Measurements from ENCODE around the gene CDK5RAP2. TPM values are rescaled to one million over a fixed set of nuclear protein-coding genes. Genes with fewer than 3 reads are reported as not detected.

The CDK5RAP2 gene
- total RNA-seq, 2 donors from 2014 or later = 81.5 to 81.9 TPM

DNA sequence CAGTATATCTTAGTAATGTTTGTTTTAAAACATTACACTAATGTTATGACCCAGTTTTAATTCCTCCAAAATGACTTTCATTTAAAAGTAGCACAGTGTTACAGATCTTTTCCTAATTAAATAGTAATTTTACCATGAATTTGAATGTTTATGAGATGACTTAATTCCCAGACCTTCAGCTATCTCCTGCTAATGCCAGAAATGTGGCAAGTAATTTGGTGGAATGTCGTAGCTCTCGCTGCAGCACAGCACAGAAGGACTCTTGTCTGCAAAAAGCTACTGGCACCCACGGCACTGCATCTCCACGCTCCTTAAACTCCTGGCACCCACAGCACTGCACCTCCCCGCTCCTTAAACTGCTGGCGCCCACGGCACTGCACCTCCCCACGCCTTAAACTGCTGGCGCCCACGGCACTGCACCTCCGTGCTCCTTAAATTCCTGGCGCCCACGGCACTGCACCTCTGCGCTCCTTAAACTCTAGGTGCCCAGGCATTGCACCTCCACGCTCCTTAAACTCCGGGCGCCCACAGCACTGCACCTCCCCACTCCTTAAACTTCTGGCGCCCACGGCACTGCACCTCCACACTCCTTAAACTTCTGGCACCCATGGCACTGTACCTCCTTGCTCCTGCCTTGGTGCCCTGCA lies 163.1 kb downstream of the CDK5RAP2 start:
- ATAC-seq (replicated peaks in 1 of 2) (no peak), DNase-seq (no peak)
- no peak overlapping the region for H3K4me3 Mint-ChIP-seq
- no peaks in the 10 kb centered on the region for H3K4me1 Mint-ChIP-seq (ENCODE audit: low read depth)
- no peaks in the 10 kb centered on the region for H3K27me3 Mint-ChIP-seq (ENCODE audit: low read depth)
- H3K36me3 Mint-ChIP-seq (ENCODE audit: insufficient read depth in 2 of 2) = peaks cover 3 to 5% of the 10 kb centered on the region in 2 donors
- no peak overlapping the region for H3K27ac Mint-ChIP-seq
- H3K9me3 Mint-ChIP-seq = no peaks in the 10 kb centered on the region

DNA sequence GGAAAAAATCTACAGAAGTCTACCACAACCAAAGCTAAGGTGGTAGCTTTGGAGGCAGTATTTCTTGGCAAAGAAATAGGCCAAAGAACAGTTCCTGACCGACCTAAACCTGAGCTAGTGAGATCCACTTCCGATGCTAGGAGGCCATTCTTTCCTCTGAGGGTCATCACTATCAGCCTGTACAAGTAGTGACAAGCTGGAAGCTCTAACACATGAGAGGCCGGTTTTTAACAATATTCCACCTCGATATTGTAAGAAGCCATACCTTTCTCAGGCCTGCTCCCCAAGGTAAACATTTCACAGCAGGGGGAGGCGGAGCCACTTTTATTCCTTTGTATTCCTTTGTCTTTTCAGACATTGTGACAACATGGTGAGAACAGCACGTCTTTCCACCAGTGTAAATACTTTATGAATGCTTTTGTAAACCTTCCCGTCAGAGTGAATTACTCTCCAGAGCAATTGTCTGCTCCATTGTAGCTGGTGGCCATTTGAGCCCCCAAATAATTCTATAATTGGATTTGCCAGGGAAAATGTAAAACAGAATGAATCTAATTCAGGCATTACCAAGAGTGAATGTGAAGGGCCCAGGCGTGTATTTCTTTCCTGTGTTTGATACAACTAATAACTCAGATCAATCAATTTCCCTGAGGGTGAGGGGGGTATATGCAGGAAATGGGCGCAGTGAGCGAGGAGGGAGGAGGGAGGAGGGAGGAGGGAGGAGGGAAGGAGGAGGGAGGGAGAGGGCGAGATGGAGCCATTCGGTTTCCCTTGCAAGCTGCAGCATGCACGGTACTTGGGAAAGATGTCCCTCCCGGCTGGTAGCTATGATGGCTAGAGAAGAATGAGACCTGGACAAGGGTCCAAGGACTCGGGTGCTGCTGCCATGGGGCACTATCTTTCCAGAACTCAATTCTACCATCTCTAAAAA lies 166.6 kb downstream of the CDK5RAP2 start:
- no peaks in the 10 kb centered on the region for H3K4me1 Mint-ChIP-seq (ENCODE audit: low read depth)
- H3K4me3 Mint-ChIP-seq = no peak overlapping the region
- ATAC-seq (replicated peaks in 1 of 2) (no peak), DNase-seq (no peak)
- no peak overlapping the region for H3K27ac Mint-ChIP-seq
- no peaks in the 10 kb centered on the region for H3K27me3 Mint-ChIP-seq (ENCODE audit: low read depth)
- H3K9me3 Mint-ChIP-seq = no peaks in the 10 kb centered on the region
- peaks cover 5 to 13% of the 10 kb centered on the region in 2 donors for H3K36me3 Mint-ChIP-seq (ENCODE audit: insufficient read depth in 2 of 2)

DNA sequence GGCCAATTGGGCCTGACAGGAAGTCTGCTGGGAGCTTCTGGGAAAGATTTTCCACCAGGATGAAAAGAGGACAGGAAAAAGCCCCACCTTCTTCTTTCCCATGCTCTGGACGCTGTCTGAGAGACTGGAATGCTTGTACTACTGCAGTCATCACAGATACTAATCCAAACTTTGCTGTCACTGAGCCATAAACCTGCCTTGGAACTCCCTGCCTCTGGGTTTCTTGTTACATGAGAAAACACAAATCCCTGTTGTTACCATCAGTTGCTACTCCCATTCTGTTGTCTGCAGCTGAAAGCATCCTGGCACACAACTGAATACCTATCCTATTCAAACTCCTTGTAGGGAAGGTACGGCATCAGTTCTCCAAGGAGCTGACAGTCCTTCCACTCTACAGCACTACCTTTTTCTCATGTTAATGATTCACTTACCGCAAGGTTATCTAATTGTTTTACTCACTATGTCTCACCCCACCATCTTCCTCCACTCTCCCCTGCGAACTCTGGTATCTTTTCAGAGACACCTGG lies 167.5 kb downstream of the CDK5RAP2 start:
- Mint-ChIP-seq H3K27me3 (ENCODE audit: low read depth) (no peaks in the 10 kb centered on the region), H3K4me3 (no peak overlapping the region), H3K9me3 (no peaks in the 10 kb centered on the region), H3K4me1 (ENCODE audit: low read depth) (no peaks in the 10 kb centered on the region), H3K27ac (no peak overlapping the region), H3K36me3 (ENCODE audit: insufficient read depth in 2 of 2) (peaks cover 5 to 17% of the 10 kb centered on the region in 2 donors)
- ATAC-seq (replicated peaks in 1 of 2) = no peak
- no peak for DNase-seq

DNA sequence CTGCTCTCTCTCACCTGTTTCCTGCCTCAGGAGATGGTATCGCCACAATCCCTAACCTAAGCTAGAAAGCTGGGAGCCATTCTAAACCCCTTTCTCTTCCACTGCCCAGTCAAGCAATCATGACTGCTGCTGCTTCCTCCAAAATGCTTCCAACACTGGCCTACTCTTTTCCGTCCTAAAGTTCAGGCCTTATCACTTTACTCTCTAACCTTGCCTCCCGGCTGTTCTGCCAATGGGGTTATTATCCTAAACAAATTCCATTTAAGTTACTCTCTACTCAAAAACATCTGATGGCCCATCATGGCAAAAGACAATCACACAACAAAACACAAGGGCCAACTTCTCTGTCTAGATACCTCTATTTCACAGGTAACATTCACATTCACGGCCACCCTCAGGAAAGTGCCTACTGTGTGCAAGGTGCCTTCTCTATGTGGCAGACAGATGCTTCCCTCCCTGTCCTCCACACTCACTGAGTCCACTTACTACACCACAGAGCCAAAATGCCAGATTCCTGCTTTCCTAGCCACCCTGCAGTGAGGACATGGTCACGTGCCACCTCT lies 168.0 kb downstream of the CDK5RAP2 start:
- H3K4me1 Mint-ChIP-seq (ENCODE audit: low read depth) = no peaks in the 10 kb centered on the region
- no peak for DNase-seq

DNA sequence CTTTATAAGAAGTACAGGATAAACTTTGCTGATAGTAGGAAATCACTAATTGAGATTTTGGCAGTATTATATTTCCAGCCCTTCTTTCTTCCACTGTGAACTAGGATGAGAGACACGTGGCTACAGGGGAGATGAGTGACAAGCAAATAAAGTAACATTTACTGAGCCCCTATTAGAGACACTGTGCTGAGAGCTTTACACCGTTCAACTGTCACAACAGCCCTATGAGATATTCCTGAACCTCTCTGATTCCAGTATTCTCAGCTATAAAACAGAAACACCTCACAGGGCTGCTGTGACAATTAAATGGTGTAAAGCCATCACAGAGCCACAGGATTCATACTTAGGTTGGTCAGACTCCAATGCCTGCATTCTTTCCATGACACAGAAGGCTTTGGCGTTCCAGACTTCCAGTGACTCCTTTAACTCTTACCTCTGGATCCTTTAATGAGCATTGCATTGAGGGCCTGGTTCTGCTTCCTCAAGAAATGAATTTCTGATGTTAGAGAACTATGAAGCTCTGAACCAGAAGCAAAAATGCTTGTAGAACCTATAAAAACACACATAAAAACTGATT lies 169.0 kb downstream of the CDK5RAP2 start:
- Mint-ChIP-seq H3K27ac (no peak overlapping the region), H3K36me3 (ENCODE audit: insufficient read depth in 2 of 2) (peaks cover 3 to 17% of the 10 kb centered on the region in 2 donors), H3K4me1 (ENCODE audit: low read depth) (no peaks in the 10 kb centered on the region), H3K4me3 (no peak overlapping the region), H3K27me3 (ENCODE audit: low read depth) (no peaks in the 10 kb centered on the region), H3K9me3 (no peaks in the 10 kb centered on the region)
- ATAC-seq (replicated peaks in 1 of 2) = no peak
- DNase-seq = no peak

More for the DNA sequence above, 168.0 kb downstream of the CDK5RAP2 start:
- Mint-ChIP-seq H3K4me3 (no peak overlapping the region), H3K36me3 (ENCODE audit: insufficient read depth in 2 of 2) (peaks cover 3 to 17% of the 10 kb centered on the region in 2 donors), H3K27ac (no peak overlapping the region), H3K9me3 (no peaks in the 10 kb centered on the region), H3K27me3 (ENCODE audit: low read depth) (no peaks in the 10 kb centered on the region)
- ATAC-seq (replicated peaks in 1 of 2) = no peak

DNA sequence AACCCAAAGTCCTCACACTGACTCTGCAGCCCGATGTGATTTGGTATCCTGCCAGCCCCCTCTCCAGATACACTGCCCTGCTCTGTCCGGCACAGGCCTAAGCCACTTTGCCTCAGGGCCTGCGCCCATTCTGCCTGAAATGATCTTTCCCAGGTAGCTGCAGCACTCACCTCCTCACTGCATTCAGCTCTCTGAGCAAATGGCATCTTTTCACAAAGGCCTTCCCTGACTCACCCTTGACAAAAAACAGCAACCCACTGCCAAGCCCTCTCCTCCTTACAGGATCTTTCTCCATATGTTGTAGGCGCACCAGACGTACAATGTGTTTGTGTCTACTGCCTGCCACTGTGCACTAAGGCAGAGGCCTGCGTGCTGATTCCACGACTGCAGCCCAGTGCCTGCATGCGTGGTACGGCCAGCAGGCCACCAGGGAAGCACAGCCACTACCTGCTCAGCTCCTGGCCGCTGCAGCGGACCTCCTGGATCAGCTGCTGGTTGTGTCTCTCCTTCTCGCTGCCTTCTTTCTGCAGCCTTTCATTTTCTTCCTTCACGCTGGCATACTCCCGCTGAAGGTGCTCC lies 171.2 kb downstream of the CDK5RAP2 start:
- Mint-ChIP-seq H3K9me3 (no peaks in the 10 kb centered on the region), H3K27ac (no peak overlapping the region), H3K27me3 (ENCODE audit: low read depth) (no peaks in the 10 kb centered on the region), H3K4me3 (no peak overlapping the region), H3K36me3 (ENCODE audit: insufficient read depth in 2 of 2) (peaks cover 3 to 13% of the 10 kb centered on the region in 2 donors), H3K4me1 (ENCODE audit: low read depth) (peaks cover 7% of the 10 kb centered on the region)
- DNase-seq (no peak), ATAC-seq (replicated peaks in 1 of 2) (no peak)

DNA sequence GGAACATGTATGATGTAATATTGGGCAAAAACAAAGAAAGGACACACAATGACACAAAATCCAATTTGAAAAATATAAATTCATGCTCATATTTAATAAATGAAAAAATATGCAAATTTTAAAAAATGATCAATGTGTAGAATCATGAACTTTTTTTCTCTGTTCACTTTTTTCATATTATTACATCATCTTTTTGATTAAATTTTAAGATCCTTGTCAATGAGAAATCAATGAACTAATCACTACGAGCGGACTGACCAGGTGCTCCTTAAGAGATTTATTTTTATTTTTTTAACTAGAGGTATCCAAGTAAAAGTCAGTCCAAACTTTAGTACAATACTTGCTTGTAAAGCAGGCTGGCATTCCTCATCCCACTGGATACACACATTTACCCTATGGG lies 174.1 kb downstream of the CDK5RAP2 start:
- H3K27ac Mint-ChIP-seq = no peak overlapping the region
- H3K9me3 Mint-ChIP-seq = no peaks in the 10 kb centered on the region
- no peak for ATAC-seq (replicated peaks in 1 of 2)
- no peaks in the 10 kb centered on the region for H3K27me3 Mint-ChIP-seq (ENCODE audit: low read depth)
- peaks cover 17% of the 10 kb centered on the region for H3K4me1 Mint-ChIP-seq (ENCODE audit: low read depth)
- H3K36me3 Mint-ChIP-seq (ENCODE audit: insufficient read depth in 2 of 2) = peaks cover 7 to 25% of the 10 kb centered on the region in 2 donors
- H3K4me3 Mint-ChIP-seq = no peak overlapping the region
- no peak for DNase-seq

DNA sequence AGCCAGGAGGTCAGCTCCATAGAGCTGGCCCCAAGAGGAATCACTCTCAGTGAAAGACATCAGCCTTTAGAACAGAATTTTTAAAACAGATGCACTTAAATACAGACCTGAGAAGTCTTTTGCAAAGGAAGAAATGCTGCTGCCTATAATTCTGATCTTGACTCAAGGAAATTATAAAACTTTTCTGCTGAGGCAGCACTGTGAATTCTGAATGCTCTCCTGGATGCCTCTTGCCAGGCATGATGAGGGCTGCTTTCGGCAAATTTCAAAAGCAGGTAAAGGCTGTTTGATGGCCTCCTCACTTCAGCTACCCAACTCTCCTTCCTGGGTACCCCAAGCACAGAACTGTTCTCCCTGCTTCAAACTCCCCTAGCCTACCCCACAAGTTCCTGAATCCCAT lies 174.8 kb downstream of the CDK5RAP2 start:
- Mint-ChIP-seq H3K36me3 (ENCODE audit: insufficient read depth in 2 of 2) (peaks cover 7 to 24% of the 10 kb centered on the region in 2 donors), H3K9me3 (no peaks in the 10 kb centered on the region), H3K4me3 (no peak overlapping the region), H3K4me1 (ENCODE audit: low read depth) (peaks cover 17% of the 10 kb centered on the region), H3K27me3 (ENCODE audit: low read depth) (no peaks in the 10 kb centered on the region), H3K27ac (no peak overlapping the region)
- ATAC-seq (replicated peaks in 1 of 2) = no peak
- no peak for DNase-seq

DNA sequence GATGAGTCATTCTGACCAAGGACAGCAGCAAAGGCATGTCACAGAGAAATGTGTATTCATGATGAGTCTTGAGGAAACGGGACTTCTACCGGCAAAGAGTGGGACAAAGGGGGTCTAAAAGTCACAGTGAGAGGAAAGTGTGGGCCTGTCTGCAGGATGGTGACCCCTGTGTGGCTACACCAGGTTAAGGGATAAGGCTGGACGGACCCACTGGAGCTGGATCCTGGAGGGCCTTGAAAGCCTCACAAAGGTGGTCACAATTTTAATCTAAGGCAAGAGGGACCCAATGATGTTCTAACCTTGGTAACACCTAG lies 176.5 kb downstream of the CDK5RAP2 start:
- H3K27me3 Mint-ChIP-seq (ENCODE audit: low read depth) = no peaks in the 10 kb centered on the region
- H3K4me3 Mint-ChIP-seq = no peak overlapping the region
- no peak for ATAC-seq (replicated peaks in 1 of 2)
- no peak overlapping the region for H3K27ac Mint-ChIP-seq
- H3K4me1 Mint-ChIP-seq (ENCODE audit: low read depth) = peaks cover 17% of the 10 kb centered on the region
- no peak for DNase-seq
- no peaks in the 10 kb centered on the region for H3K9me3 Mint-ChIP-seq
- H3K36me3 Mint-ChIP-seq (ENCODE audit: insufficient read depth in 2 of 2) = peaks cover 6 to 18% of the 10 kb centered on the region in 2 donors

DNA sequence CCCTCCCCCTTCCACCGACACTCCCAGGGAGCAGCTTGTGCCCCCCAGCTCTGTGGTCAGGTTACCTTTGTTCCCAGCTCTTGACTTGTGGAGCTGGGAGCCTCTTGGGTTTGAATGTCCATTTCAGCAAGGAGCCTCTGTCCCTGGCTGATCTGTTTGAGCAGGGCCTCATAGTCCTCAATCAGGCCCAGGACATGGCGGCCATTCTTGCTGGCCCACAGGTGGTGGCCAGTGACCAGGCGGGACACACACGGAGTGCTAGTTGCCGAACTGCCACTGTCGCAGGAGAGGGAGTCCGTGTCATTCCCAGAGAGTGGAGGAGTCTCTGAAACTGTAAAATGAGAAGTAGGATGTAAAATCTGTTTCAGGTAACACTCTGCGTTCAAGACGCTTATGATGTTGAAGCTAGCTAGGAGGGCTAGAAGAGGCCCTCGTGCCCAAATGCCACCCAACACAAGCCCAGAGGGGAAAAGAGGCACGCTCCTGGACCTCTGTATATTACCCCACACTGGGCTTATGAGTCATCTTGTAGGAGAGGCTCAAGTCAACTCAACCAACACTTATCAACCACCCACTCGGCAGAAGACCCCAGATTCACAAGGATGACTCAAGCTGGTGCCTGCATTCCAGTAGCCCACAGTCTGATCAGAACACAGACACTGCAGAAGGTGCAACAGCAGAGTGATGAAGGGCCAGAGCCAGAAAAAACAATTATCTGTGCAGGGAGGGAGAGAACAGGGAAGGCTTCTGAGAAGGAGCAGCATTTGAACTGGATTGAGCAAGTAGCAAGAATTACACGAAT lies 177.0 kb downstream of the CDK5RAP2 start:
- no peaks in the 10 kb centered on the region for H3K9me3 Mint-ChIP-seq
- no peaks in the 10 kb centered on the region for H3K27me3 Mint-ChIP-seq (ENCODE audit: low read depth)
- DNase-seq = no peak
- peak; percentile 36 to 66 for ATAC-seq (replicated peaks in 1 of 2)
- no peak overlapping the region for H3K4me3 Mint-ChIP-seq
- no peak overlapping the region for H3K27ac Mint-ChIP-seq
- H3K36me3 Mint-ChIP-seq (ENCODE audit: insufficient read depth in 2 of 2) = peaks cover 6 to 18% of the 10 kb centered on the region in 2 donors
- H3K4me1 Mint-ChIP-seq (ENCODE audit: low read depth) = peaks cover 17% of the 10 kb centered on the region

DNA sequence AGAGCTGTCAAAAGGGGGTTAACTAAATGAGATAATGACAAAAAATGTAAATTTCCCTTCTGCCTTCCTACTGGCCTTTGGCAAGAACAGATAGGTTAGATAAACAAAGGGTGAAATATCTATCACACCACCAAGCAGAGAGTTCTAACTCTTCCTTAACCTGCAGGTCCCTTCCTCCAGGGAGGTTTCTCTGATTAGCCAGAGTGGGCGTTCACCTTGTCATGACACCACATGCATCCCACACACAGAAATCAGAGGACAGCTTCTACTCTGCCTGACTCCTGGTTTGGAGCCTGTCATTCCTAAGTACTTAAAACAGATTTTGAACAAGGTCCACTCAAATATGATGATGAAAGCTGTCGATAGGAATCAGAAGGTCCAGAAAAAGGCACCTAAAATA lies 180.0 kb downstream of the CDK5RAP2 start:
- no peak for ATAC-seq (replicated peaks in 1 of 2)
- DNase-seq = no peak
- peak overlapping the region; percentile 2 for H3K27ac Mint-ChIP-seq
- no peaks in the 10 kb centered on the region for H3K27me3 Mint-ChIP-seq (ENCODE audit: low read depth)
- peaks cover 33% of the 10 kb centered on the region for H3K4me1 Mint-ChIP-seq (ENCODE audit: low read depth)
- H3K36me3 Mint-ChIP-seq (ENCODE audit: insufficient read depth in 2 of 2) = peaks cover 11 to 18% of the 10 kb centered on the region in 2 donors
- no peak overlapping the region for H3K4me3 Mint-ChIP-seq
- H3K9me3 Mint-ChIP-seq = no peaks in the 10 kb centered on the region

DNA sequence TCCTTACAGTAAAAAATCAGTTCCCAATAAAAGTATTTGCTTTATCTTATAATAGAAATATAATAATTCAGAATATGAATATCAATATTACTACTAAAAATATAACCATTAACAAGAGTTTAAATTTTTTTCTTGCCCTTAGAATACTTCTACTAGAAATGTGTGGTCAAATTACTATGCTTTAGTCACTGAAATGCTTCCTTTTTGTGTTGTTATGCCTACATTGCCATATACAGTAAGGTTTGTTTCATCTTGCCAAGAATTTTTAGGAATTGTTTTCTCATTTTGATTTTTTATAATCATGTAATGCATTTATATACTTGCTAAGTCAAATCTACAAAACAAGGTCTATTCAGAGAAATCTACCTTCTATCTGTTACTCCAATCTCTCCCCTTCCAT lies 181.7 kb downstream of the CDK5RAP2 start:
- H3K36me3 Mint-ChIP-seq (ENCODE audit: insufficient read depth in 2 of 2) = peaks cover 11 to 23% of the 10 kb centered on the region in 2 donors
- peaks cover 38% of the 10 kb centered on the region for H3K4me1 Mint-ChIP-seq (ENCODE audit: low read depth)
- H3K4me3 Mint-ChIP-seq = no peak overlapping the region
- ATAC-seq (replicated peaks in 1 of 2) (no peak), DNase-seq (no peak)
- H3K9me3 Mint-ChIP-seq = no peaks in the 10 kb centered on the region
- H3K27me3 Mint-ChIP-seq (ENCODE audit: low read depth) = no peaks in the 10 kb centered on the region
- H3K27ac Mint-ChIP-seq = no peak overlapping the region
